HG03159 (cell line): ENCODE measurements around the gene ASB11.
"Not testable (repeated sequence)": the region's sequence is repeated elsewhere in the genome, so short reads cannot be mapped to it uniquely, and the experiment has no call there.

Experiments
- ATAC-seq: cut with Tn5 transposase; IDR thresholded peaks from one replicate; pipeline ENCODE4 v1.9.1; 2021; ENCODE audit warnings: mild to moderate bottlenecking, moderate library complexity; ENCODE audit not compliant: unreplicated experiment

ASB11 gene

GRCh38 chrX:15310117-15310516 is 5.3 kb downstream of the ASB11 start:
- ATAC-seq: no peak

GRCh38 chrX:15305899-15306298 is 9.5 kb downstream of the ASB11 start:
- ATAC-seq: not testable (repeated sequence)

DNA sequence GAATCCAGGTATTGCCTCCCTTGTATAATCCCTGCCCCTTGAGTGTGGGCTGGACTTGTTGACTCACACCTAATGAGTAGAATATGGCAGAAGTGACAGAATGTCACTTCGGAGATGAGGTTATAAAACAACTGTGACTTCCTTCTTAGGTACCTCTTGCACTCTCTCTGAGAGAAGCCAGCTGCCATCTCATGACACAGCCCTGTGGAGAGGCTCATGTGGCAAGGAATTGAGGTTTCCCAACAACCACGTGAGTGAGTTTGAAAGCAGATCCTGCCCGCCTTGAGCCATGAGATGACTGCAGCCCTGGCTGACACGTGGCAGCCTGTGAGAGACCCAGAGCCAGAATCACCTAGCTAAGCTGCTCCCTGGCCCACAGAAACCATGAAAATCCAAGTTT is 13.5 kb downstream of the ASB11 start:
- ATAC-seq: no peak

DNA sequence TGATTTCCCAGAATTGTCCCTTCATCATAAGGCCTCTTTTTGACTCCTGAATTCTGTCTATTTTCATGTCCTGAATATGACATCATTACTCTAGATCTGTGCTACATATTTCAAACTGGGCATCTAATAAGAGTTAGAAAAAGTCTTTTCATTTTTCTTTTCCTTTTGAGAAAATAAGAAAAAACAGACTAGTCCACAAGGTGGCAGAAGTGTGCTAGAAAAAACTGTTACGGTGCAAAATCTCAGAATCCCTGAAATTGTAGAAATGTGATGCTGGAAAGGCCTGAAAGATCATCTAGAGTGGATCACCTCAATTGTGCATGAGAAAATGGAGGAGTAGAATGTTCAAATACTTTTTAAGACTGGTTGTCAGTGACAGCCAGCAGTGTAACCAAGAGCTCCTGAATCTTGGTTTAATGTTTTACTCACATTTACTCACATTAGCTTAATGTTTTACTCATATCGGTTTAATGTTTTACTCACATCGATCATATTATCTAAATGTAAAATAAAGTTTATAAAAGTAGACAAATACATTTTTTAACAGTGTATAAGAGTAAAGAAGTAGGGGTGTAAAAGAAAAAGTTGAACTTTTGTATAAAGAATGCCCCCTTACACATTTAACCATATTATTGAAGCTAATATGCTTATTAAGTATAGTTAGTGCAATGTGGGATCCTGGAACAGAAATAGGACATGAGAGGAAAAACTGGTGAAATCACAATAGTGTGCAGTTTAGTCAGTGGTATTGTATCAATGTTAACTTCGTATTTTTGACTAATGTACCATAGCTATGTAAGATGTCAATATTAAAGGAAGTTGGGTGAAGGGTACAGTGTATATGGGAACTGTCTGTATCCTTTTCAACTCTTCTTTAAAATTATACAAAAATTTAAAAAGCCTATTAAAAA is 15.2 kb downstream of the ASB11 start:
- ATAC-seq: no peak

- ATAC-seq: no peak
Measured at GRCh38 chrX:15298780-15299179, 16.7 kb downstream of the ASB11 start.

- ATAC-seq: no peak
Measured at GRCh38 chrX:15298201-15298600, 17.2 kb downstream of the ASB11 start.

DNA sequence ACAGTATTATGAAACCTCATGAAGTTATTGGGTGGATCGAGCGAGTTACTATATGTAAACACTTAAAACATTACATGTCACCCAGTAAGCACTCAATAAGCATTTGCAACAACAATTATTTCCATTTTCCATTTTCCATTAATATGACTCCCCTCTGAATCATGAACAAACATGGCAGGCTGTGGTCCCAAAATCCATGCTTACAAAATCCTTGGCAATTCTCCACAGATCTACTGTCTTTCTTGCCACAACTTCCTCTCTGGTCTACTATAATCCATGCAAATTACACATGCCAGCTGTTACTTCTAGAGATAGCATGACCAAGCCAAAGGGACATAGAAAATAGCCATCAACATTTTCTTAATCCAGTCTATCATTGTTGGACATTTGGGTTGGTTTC is 22.0 kb downstream of the ASB11 start:
- ATAC-seq: no peak

DNA sequence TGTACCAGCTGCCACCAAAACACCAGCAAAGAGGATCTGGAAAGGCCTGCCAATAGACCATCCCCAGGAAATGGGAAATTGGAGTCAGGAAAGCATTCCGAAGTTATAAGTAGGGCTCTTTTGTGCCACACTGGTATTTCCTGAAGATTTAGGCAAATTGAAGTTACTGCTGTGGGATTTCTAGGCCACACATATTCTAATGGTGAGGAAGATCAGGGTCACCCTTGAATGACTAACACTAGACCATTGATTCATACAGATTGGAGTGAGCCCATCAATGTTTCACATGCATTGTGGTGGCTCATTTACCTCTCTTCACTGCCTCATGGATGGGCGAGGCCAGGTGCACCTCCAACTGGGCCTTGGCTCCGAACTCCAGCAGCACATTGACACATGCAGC is 22.6 kb downstream of the ASB11 start:
- ATAC-seq: no peak

DNA sequence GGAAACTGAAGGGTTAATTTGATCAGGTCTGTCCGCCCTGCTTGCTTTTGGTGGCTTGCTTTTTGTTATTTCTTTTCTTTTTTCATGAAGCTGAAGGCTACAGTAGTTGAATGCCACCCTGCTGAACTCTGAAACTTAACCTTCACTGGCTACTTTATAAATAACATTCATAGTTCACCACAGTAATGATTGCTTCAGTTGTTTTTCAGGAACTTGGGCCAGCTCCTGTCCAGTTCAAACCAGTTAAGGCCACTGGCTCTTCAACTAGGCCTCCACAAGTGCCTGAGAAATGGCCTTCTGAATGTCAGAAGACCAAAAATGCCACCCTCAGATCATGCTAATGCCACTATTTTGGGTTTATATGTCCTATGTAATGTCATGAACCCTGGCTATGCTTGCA is 37.8 kb downstream of the ASB11 start:
- no peak for ATAC-seq

DNA sequence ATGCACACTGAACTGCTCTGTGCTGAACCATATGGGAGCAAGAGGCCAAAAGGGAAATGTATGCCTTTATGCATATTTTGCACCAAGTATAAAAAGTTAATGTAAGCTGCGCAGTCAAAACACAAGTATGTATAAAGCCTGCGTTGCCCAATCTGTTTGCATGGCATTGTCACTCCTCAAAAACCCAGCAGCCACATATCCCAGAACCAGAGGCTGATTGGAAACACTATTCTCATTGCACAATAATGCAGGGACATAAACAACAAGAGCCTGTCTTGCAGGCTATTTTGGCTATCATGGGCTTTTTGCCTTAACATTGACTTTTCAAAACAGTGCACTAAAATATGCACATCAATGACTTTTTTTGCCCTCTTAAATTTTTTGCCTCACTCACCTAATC is 40.5 kb downstream of the ASB11 start:
- no peak for ATAC-seq

DNA sequence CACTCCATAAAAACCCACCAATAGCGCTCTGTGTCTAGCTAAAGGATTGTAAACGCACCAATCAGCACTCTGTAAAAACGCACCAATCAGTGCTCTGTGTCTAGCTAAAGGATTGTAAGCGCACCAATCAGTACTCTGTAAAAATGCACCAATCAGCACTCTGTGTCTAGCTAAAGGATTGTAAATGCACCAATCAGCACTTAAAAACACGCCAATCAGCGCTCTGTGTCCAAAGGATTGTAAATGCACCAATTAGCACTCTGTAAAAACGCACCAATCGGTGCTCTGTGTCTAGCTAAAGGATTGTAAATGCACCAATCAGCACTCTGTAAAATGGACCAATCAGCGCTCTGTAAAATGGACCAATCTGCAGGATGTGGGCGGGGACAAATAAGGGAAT is 42.2 kb downstream of the ASB11 start:
- ATAC-seq: not testable (repeated sequence)

- ATAC-seq: no peak
Measured at GRCh38 chrX:15271757-15272156, 43.7 kb downstream of the ASB11 start.

GRCh38 chrX:15269618-15270521 is 45.6 kb downstream of the ASB11 start, which contains the start of gene ASB9:
Gene ASB9 (minus strand): TSS chrX:15270083. CDS start chrX:15269874, 209 bp downstream.
- ATAC-seq: no peak

GRCh38 chrX:15269120-15269519 is 46.3 kb downstream of the ASB11 start:
- no peak for ATAC-seq

GRCh38 chrX:15254852-15255251 is 60.6 kb downstream of the ASB11 start:
- ATAC-seq: no peak

DNA sequence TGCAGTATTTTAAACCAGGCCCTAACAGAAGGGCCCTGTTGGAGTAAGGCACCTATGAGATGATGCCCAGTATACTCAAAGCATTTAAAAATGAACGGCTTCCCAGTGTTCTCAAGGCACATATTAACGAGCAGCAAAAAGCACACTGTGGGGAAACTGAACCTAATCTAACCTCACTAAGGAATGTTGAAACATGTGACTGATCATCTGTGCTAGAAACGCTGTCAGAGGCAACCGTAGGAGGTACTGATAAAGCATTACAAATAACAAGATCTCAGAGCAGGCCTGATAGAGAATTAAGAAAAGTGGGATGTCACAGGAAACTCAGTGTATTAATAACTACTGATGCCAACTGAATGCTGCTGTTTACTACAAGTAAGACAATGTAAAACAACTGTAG is 69.5 kb downstream of the ASB11 start:
- ATAC-seq: no peak

DNA sequence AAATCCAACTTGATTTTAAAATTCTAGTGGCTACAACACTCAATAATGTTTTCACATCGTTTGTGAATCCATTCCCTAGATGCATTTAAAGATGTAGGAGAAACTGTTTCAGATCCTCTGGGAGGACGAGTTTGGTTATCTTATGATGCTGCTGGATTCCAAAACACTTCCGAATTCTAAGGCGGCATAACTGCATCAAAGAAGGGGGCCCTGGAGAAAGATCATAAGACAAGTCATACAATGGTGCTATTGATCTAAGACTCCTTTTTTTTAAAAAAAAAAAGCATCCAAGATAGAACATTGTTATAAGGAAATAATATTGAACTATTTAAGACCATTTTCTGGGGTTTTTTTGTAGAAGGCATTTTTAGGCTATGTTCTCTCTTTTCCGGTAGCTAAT is 71.0 kb downstream of the ASB11 start:
- ATAC-seq: no peak

- no peak for ATAC-seq
Measured at GRCh38 chrX:15242899-15243555, 72.4 kb downstream of the ASB11 start.

- no peak for ATAC-seq
Measured at GRCh38 chrX:15241301-15241700, 74.1 kb downstream of the ASB11 start.

DNA sequence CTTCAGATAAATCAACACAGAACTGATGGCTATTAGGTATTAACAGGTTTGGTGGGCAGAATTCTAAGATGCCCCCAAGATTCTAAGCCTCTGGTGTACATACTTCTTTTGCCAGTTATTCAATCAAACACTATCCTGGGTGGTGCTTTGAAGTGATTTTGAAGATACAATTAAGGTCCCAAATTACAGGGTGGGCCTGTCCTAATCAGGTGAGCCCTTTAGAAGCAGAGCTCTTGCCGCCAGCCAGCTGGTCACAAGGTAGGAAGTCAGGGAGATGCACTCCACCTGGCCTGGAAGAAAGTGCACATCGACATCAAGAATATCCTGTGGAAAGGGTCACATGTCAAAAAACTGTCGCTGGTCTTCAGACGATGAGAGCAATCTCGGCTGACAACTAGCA is 75.0 kb downstream of the ASB11 start:
- ATAC-seq: no peak

GRCh38 chrX:15236146-15236545 is 79.3 kb downstream of the ASB11 start:
- ATAC-seq: no peak
